HUES64 (cell line): Measurements from ENCODE around the gene HS1BP3.

Source experiments
- H3K27ac ChIP-seq: 2 replicates; pipeline ENCODE4 v1.7.0; 2013; ENCODE audit warnings: low read depth, low read length, inconsistent platforms
- H3K27me3 ChIP-seq: 2 replicates; pipeline ENCODE4 v1.6.1; 2013; ENCODE audit warnings: mild to moderate bottlenecking, low read length; ENCODE audit not compliant: insufficient read depth
- H3K36me3 ChIP-seq: 2 replicates; pipeline ENCODE4 v1.6.1; 2013; ENCODE audit warnings: mild to moderate bottlenecking, low read length; ENCODE audit not compliant: insufficient read depth
- H3K4me1 ChIP-seq: 2 replicates; pipeline ENCODE4 v1.6.1; 2013; ENCODE audit warnings: mild to moderate bottlenecking, low read length, moderate library complexity; ENCODE audit not compliant: insufficient read depth
- H3K4me3 ChIP-seq: 2 replicates; pipeline ENCODE4 v1.5.1; 2013; ENCODE audit warnings: mild to moderate bottlenecking, low read length, moderate library complexity
- H3K9ac ChIP-seq: 2 replicates; pipeline ENCODE4 v1.6.1; 2013; ENCODE audit warnings: mild to moderate bottlenecking, low read depth, low read length
- H3K9me3 ChIP-seq: 2 replicates; pipeline ENCODE4 v1.6.1; 2013; ENCODE audit warnings: low read depth, low read length; ENCODE audit not compliant: insufficient read depth
- WGBS: fragments of 150-250, 120-280 bp; methylation state at CpG from one replicate; pipeline ENCODE4 v1.1.7; 2013; ENCODE audit warnings: missing lambda C conversion rate; 5-methylcytosine and 5-hydroxymethylcytosine counted together

HS1BP3 gene

GRCh38 chr2:20667531-20668401 is 16.9 kb upstream of the HS1BP3 start:
- Histone ChIP-seq H3K27ac (no peak overlapping the region), H3K9ac (no peak overlapping the region), H3K4me1 (peaks cover 20% of the 10 kb centered on the region), H3K36me3 (no peaks in the 10 kb centered on the region), H3K4me3 (peak overlapping the region; percentile 42), H3K27me3 (peaks cover 96% of the 10 kb centered on the region), H3K9me3 (no peaks in the 10 kb centered on the region)
- WGBS = 5% methylated on average over 39 of the region's 39 CpGs

GRCh38 chr2:20667151-20667530 is 16.2 kb upstream of the HS1BP3 start:
- Histone ChIP-seq H3K4me3 (peak overlapping the region; percentile 42), H3K4me1 (0 out of 2 replicates have a peak, but pooled peaks cover 13% of the 10 kb centered on the region), H3K9me3 (no peaks in the 10 kb centered on the region), H3K36me3 (no peaks in the 10 kb centered on the region), H3K27ac (no peak overlapping the region), H3K27me3 (peaks cover 96% of the 10 kb centered on the region), H3K9ac (no peak overlapping the region)
- WGBS = under 1% methylated on average over 62 of the region's 62 CpGs

GRCh38 chr2:20666304-20667150 is 15.6 kb upstream of the HS1BP3 start, which contains the start of gene GDF7:
GDF7 (plus strand) TSS chr2:20667144; CDS start chr2:20667240, 96 bp downstream.
- peaks cover 96% of the 10 kb centered on the region for H3K27me3 ChIP-seq
- WGBS = under 1% methylated on average over 73 of the region's 86 CpGs
- no peak within 1 kb of the TSS for H3K9ac ChIP-seq
- 0 out of 2 replicates have a peak, but pooled peaks cover 7% of the 10 kb centered on the region for H3K4me1 ChIP-seq
- H3K9me3 ChIP-seq = no peaks in the 10 kb centered on the region
- H3K27ac ChIP-seq = no peak within 1 kb of the TSS
- H3K36me3 ChIP-seq = no peaks in the 10 kb centered on the region
- H3K4me3 ChIP-seq = peak within 1 kb of the TSS; percentile 49

- Histone ChIP-seq H3K4me3 (peak overlapping the region; percentile 49), H3K9me3 (no peaks in the 10 kb centered on the region), H3K27me3 (peaks cover 92% of the 10 kb centered on the region), H3K9ac (no peak overlapping the region), H3K36me3 (no peaks in the 10 kb centered on the region), H3K4me1 (0 out of 2 replicates have a peak, but pooled peaks cover 4% of the 10 kb centered on the region), H3K27ac (no peak overlapping the region)
- under 1% methylated on average over 34 of the region's 34 CpGs for WGBS
These were observed 15.1 kb upstream of the HS1BP3 start for GRCh38 chr2:20666005-20666303.

- H3K36me3 ChIP-seq = no peaks in the 10 kb centered on the region
- WGBS = 2% methylated on average over 49 of the region's 49 CpGs
- no peaks in the 10 kb centered on the region for H3K9me3 ChIP-seq
- no peak overlapping the region for H3K9ac ChIP-seq
- H3K27ac ChIP-seq = no peak overlapping the region
- 0 out of 2 replicates have a peak, but pooled peaks cover 4% of the 10 kb centered on the region for H3K4me1 ChIP-seq
- peak overlapping the region; percentile 49 for H3K4me3 ChIP-seq
- peaks cover 91% of the 10 kb centered on the region for H3K27me3 ChIP-seq
These were observed 14.5 kb upstream of the HS1BP3 start for GRCh38 chr2:20665243-20666004.

- Histone ChIP-seq H3K27me3 (peaks cover 91% of the 10 kb centered on the region), H3K9ac (no peak overlapping the region), H3K4me3 (0 out of 2 replicates have a peak overlapping the region, but pooled peaks have one; percentile 49), H3K9me3 (no peaks in the 10 kb centered on the region), H3K36me3 (no peaks in the 10 kb centered on the region), H3K4me1 (0 out of 2 replicates have a peak, but pooled peaks cover 4% of the 10 kb centered on the region), H3K27ac (no peak overlapping the region)
- 37% methylated on average over 17 of the region's 17 CpGs for WGBS
These were observed 13.7 kb upstream of the HS1BP3 start for GRCh38 chr2:20664431-20665242.

GRCh38 chr2:20664071-20664390 is 13.1 kb upstream of the HS1BP3 start:
- Histone ChIP-seq H3K27ac (no peak overlapping the region), H3K27me3 (peaks cover 91% of the 10 kb centered on the region), H3K9me3 (no peaks in the 10 kb centered on the region), H3K9ac (no peak overlapping the region), H3K36me3 (no peaks in the 10 kb centered on the region), H3K4me3 (no peak overlapping the region), H3K4me1 (0 out of 2 replicates have a peak, but pooled peaks cover 4% of the 10 kb centered on the region)
- WGBS = 69% methylated on average over 2 of the region's 2 CpGs

- Histone ChIP-seq H3K27me3 (peaks cover 88% of the 10 kb centered on the region), H3K4me1 (0 out of 2 replicates have a peak, but pooled peaks cover 4% of the 10 kb centered on the region), H3K9me3 (no peaks in the 10 kb centered on the region), H3K36me3 (no peaks in the 10 kb centered on the region), H3K27ac (no peak overlapping the region), H3K4me3 (no peak overlapping the region), H3K9ac (no peak overlapping the region)
- WGBS = 47% methylated on average over 6 of the region's 7 CpGs
These were observed 12.5 kb upstream of the HS1BP3 start for GRCh38 chr2:20663196-20664070.

- 0 out of 2 replicates have a peak, but pooled peaks cover 4% of the 10 kb centered on the region for H3K4me1 ChIP-seq
- H3K36me3 ChIP-seq = no peaks in the 10 kb centered on the region
- H3K27me3 ChIP-seq = peaks cover 78% of the 10 kb centered on the region
- no peaks in the 10 kb centered on the region for H3K9me3 ChIP-seq
- no peak overlapping the region for H3K4me3 ChIP-seq
- no peak overlapping the region for H3K9ac ChIP-seq
- no peak overlapping the region for H3K27ac ChIP-seq
- WGBS = 86% methylated on average over 5 of the region's 5 CpGs
These were observed 11.5 kb upstream of the HS1BP3 start for GRCh38 chr2:20662308-20662937.
